HG03378 (cell line): ENCODE measurements around the gene DSE.
A peak's percentile ranks its signal among the peaks of the same experiment; 100 is the strongest.

Source experiments
- ATAC-seq: cut with Tn5 transposase; IDR thresholded peaks from one replicate; pipeline ENCODE4 v1.9.1; 2021; ENCODE audit warnings: mild to moderate bottlenecking, moderate library complexity; ENCODE audit not compliant: unreplicated experiment

DSE gene

GRCh38 chr6:116386581-116387299 is 16.0 kb downstream of the DSE start:
- ATAC-seq = no peak

GRCh38 chr6:116387374-116387773 is 16.6 kb downstream of the DSE start:
- ATAC-seq = peak; percentile 63

GRCh38 chr6:116388924-116389323 is 18.2 kb downstream of the DSE start:
- ATAC-seq = no peak

GRCh38 chr6:116389357-116389756 is 18.6 kb downstream of the DSE start:
- ATAC-seq = no peak

GRCh38 chr6:116390581-116390980 is 19.8 kb downstream of the DSE start:
- ATAC-seq = peak; percentile 60

- peak; percentile 27 for ATAC-seq
Measured at GRCh38 chr6:116392132-116393013, 21.6 kb downstream of the DSE start.

- no peak for ATAC-seq
Measured at GRCh38 chr6:116393430-116393829, 22.7 kb downstream of the DSE start.

GRCh38 chr6:116395647-116396046 is 24.9 kb downstream of the DSE start:
- ATAC-seq = peak; percentile 34

GRCh38 chr6:116396441-116396840 is 25.7 kb downstream of the DSE start:
- ATAC-seq = no peak

- ATAC-seq = no peak
Measured at GRCh38 chr6:116397914-116398313, 27.2 kb downstream of the DSE start.

- ATAC-seq = no peak
Measured at GRCh38 chr6:116398316-116399010, 27.7 kb downstream of the DSE start.

GRCh38 chr6:116399287-116399686 is 28.5 kb downstream of the DSE start:
- ATAC-seq = no peak

- no peak for ATAC-seq
Measured at GRCh38 chr6:116400328-116400727, 29.6 kb downstream of the DSE start.

GRCh38 chr6:116402108-116402937 is 31.6 kb downstream of the DSE start:
- no peak for ATAC-seq

GRCh38 chr6:116403205-116403604 is 32.5 kb downstream of the DSE start:
- ATAC-seq = no peak

- no peak for ATAC-seq
Measured at GRCh38 chr6:116404696-116405095, 33.9 kb downstream of the DSE start.

- peak; percentile 65 for ATAC-seq
Measured at GRCh38 chr6:116405138-116405537, 34.4 kb downstream of the DSE start.

GRCh38 chr6:116405652-116406356 is 35.1 kb downstream of the DSE start:
- no peak for ATAC-seq

GRCh38 chr6:116406678-116407345 is 36.1 kb downstream of the DSE start:
- ATAC-seq = no peak
